AG04449 (cell line): Measurements from ENCODE around the gene PRPSAP1.

Experiments
- CTCF ChIA-PET: fragments of 350-600 bp; formaldehyde crosslinking; extraction: SDS; loops from one replicate; lab custom pipeline; 2021; ENCODE audit warnings: antibody characterized with exemption; lab: Yijun Ruan, JAX
- POLR2A ChIA-PET: fragments of 400-600, 350-600 bp; formaldehyde crosslinking; extraction: SDS; loops from one replicate; lab custom pipeline; 2020; ENCODE audit warnings: antibody characterized with exemption, inconsistent platforms; lab: Yijun Ruan, JAX
- DNase-seq: peaks from one replicate; pipeline ENCODE4 v3.0.0-alpha.2; 2010; ENCODE audit warnings: low read depth, low spot score
- H3K4me3 ChIP-seq: 2 replicates; pipeline ENCODE4 v1.5.1; 2011; ENCODE audit warnings: low read depth, mild to moderate bottlenecking, control low read depth, low read length
- CTCF ChIP-seq: IDR thresholded peaks from one replicate; pipeline ENCODE4 v1.5.1; 2011; ENCODE audit warnings: mild to moderate bottlenecking, moderate library complexity, low read length, control low read depth, inconsistent platforms; ENCODE audit not compliant: insufficient read depth; ENCODE audit errors: missing control alignments

PRPSAP1 gene

GRCh38 chr17:76272541-76273444, 80.9 kb downstream of the PRPSAP1 start:
- DNase-seq: no peak
- TF ChIP-seq CTCF: no peak
- CTCF ChIA-PET: interaction anchor here (1.3 to 2.7 kb wide), 4 partner anchors 8 to 259 kb away, joined by 3 to 11 read pairs (median 4); no protein-coding TSS in a partner anchor
- H3K4me3 ChIP-seq: no peak overlapping the region
- POLR2A ChIA-PET: no interaction called here

GRCh38 chr17:76271669-76272540, 81.8 kb downstream of the PRPSAP1 start:
- DNase-seq: no peak
- CTCF ChIA-PET: interaction anchor here (0.8 to 5.8 kb wide), 5 partner anchors 8 to 368 kb away, joined by 3 to 109 read pairs (median 6); no protein-coding TSS in a partner anchor
- POLR2A ChIA-PET: no interaction called here
- no peak overlapping the region for H3K4me3 ChIP-seq
- no peak for TF ChIP-seq CTCF

- ChIA-PET CTCF (interaction anchor here (0.8 to 5.8 kb wide), 2 partner anchors 9 to 367 kb away, joined by 3 to 109 read pairs; no protein-coding TSS in a partner anchor), POLR2A (no interaction called here)
- no peak for DNase-seq
- H3K4me3 ChIP-seq: no peak overlapping the region
- no peak for TF ChIP-seq CTCF
Observed at GRCh38 chr17:76270770-76271668, 82.7 kb downstream of the PRPSAP1 start.

GRCh38 chr17:76270127-76270592, 83.6 kb downstream of the PRPSAP1 start:
- DNase-seq: no peak
- H3K4me3 ChIP-seq: no peak overlapping the region
- CTCF ChIA-PET: interaction anchor here (1.0 to 5.8 kb wide), 3 partner anchors 10 to 265 kb away, joined by 3 to 109 read pairs (median 9); no protein-coding TSS in a partner anchor
- POLR2A ChIA-PET: no interaction called here
- no peak for TF ChIP-seq CTCF

GRCh38 chr17:76268991-76269981, 84.4 kb downstream of the PRPSAP1 start:
- DNase-seq: no peak
- no peak for TF ChIP-seq CTCF
- ChIA-PET CTCF (interaction anchor here (1.0 to 5.8 kb wide), 7 partner anchors 10 to 264 kb away, joined by 3 to 109 read pairs (median 6); partner anchors contain the start of gene EXOC7), POLR2A (no interaction called here)
- no peak overlapping the region for H3K4me3 ChIP-seq
